GM12891 (cell line): Measurements from ENCODE around the gene EMX2.

ENCODE experiments used
- POLR2A ChIP-seq: IDR thresholded peaks from 2 replicates; pipeline ENCODE4 v1.6.1; 2011; ENCODE audit warnings: low read depth, low read length, control low read depth
- POLR2AphosphoS5 ChIP-seq: IDR thresholded peaks from 2 replicates; pipeline ENCODE4 v1.6.1; 2011; ENCODE audit warnings: low read depth, low read length, control low read depth
- SPI1 ChIP-seq: IDR thresholded peaks from 2 replicates; pipeline ENCODE4 v1.6.1; 2011; ENCODE audit warnings: low read depth, low read length, control low read depth
- TAF1 ChIP-seq: IDR thresholded peaks from 2 replicates; pipeline ENCODE4 v1.6.1; 2011; ENCODE audit warnings: low read depth, low read length, control low read depth

DNA sequence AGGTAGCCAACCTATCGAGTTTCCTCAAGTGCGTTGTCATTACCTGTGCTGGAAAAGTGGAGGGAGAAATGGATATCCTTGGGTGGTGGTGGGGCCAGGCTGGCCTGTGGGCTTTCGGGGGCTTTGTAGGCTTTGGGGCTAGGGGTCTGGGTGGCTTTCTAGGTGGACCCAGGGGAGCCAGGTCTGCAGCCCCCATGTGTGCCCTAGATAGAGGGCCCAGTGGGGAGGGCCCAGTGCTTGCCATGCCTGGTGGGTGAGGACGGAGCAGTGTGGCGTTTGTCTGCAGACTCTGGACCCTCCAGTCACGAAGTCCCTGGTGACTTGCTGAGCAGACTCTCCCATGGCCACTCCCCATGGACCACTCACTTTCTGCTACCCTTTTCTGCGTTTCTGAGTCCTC, 19.7 kb downstream of the EMX2 start:
- TF ChIP-seq POLR2AphosphoS5 = no peak
- TF ChIP-seq POLR2A = no peak
- no peak for TF ChIP-seq TAF1
- no peak for TF ChIP-seq SPI1
